ENCODE data around the gene DNAH6.
A peak's percentile ranks its signal among the peaks of the same experiment; 100 is the strongest.

Gene DNAH6

GRCh38 chr2:84846041-84846663 lies 329.9 kb downstream of the DNAH6 start:
- TF ChIP-seq CTCF (IDR thresholded peaks at IDR 0.05; ENCODE audit: poor library complexity, severe bottlenecking) = no peak
- DNase-seq (ENCODE audit: low spot score) (no peak), ATAC-seq (ENCODE audit: low read depth) (no peak)
- H3K4me1 ChIP-seq (ENCODE audit: insufficient read depth, poor library complexity, severe bottlenecking) = peaks cover 6% of the 10 kb centered on the region
- no peaks in the 10 kb centered on the region for H3K36me3 ChIP-seq (ENCODE audit: low read depth)
- H3K27ac ChIP-seq (ENCODE audit: poor library complexity, severe bottlenecking) = no peak overlapping the region
- no peaks in the 10 kb centered on the region for H3K9me3 ChIP-seq (ENCODE audit: severe bottlenecking)
- H3K4me3 ChIP-seq (ENCODE audit: severe bottlenecking) = no peak overlapping the region
- H3K27me3 ChIP-seq (ENCODE audit: insufficient read depth, poor library complexity, severe bottlenecking) = no peaks in the 10 kb centered on the region

- no peaks in the 10 kb centered on the region for H3K36me3 ChIP-seq (ENCODE audit: low read depth)
- no peaks in the 10 kb centered on the region for H3K9me3 ChIP-seq (ENCODE audit: severe bottlenecking)
- H3K4me3 ChIP-seq (ENCODE audit: severe bottlenecking) = no peak overlapping the region
- H3K27me3 ChIP-seq (ENCODE audit: insufficient read depth, poor library complexity, severe bottlenecking) = no peaks in the 10 kb centered on the region
- peaks cover 6% of the 10 kb centered on the region for H3K4me1 ChIP-seq (ENCODE audit: insufficient read depth, poor library complexity, severe bottlenecking)
- DNase-seq (ENCODE audit: low spot score) (no peak), ATAC-seq (ENCODE audit: low read depth) (no peak)
- no peak for TF ChIP-seq CTCF (IDR thresholded peaks at IDR 0.05; ENCODE audit: poor library complexity, severe bottlenecking)
- H3K27ac ChIP-seq (ENCODE audit: poor library complexity, severe bottlenecking) = no peak overlapping the region
Observed at GRCh38 chr2:84846741-84847142, 330.4 kb downstream of the DNAH6 start.

DNA sequence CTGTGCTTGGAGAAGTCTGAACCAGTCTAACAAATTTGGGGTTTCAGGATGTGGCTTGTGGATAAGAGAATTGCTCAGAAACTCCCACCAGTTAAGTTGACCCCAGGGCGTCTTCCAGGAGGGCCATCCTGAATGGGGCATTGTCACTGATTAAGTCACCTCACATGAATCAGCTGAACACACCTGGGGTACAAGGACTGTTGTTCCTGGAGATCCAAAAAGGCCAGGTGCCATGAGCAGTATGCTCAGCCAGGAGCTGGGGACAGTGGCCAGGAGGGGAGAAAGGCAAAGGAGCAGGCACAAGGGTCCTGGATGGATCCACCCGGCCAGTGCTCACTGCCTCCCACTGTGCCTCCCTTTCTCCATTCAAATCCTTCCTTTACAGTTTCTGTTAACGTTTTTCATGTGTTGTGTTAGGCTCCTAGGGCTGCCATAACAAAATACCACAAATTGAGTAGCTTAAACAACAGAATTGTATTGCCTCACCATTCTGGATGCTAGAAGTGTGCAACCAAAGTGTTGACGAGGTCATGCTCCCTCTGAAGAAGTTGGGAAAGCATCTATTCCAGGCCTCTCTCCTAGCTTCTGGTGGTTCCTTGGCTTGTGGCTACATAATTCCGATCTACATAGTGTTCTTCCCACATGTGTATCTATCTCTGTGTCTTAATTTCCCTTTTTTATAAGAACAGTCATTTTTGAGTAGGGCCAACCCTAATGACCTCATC lies 331.2 kb downstream of the DNAH6 start:
- no peak for ATAC-seq (ENCODE audit: low read depth)
- H3K4me1 ChIP-seq (ENCODE audit: insufficient read depth, poor library complexity, severe bottlenecking) = peaks cover 6% of the 10 kb centered on the region
- no peak overlapping the region for H3K27ac ChIP-seq (ENCODE audit: poor library complexity, severe bottlenecking)
- H3K9me3 ChIP-seq (ENCODE audit: severe bottlenecking) = no peaks in the 10 kb centered on the region
- no peak overlapping the region for H3K4me3 ChIP-seq (ENCODE audit: severe bottlenecking)
- no peak for DNase-seq (ENCODE audit: low spot score)
- no peaks in the 10 kb centered on the region for H3K36me3 ChIP-seq (ENCODE audit: low read depth)
- no peaks in the 10 kb centered on the region for H3K27me3 ChIP-seq (ENCODE audit: insufficient read depth, poor library complexity, severe bottlenecking)
- TF ChIP-seq CTCF (IDR thresholded peaks at IDR 0.05; ENCODE audit: poor library complexity, severe bottlenecking) = no peak

DNA sequence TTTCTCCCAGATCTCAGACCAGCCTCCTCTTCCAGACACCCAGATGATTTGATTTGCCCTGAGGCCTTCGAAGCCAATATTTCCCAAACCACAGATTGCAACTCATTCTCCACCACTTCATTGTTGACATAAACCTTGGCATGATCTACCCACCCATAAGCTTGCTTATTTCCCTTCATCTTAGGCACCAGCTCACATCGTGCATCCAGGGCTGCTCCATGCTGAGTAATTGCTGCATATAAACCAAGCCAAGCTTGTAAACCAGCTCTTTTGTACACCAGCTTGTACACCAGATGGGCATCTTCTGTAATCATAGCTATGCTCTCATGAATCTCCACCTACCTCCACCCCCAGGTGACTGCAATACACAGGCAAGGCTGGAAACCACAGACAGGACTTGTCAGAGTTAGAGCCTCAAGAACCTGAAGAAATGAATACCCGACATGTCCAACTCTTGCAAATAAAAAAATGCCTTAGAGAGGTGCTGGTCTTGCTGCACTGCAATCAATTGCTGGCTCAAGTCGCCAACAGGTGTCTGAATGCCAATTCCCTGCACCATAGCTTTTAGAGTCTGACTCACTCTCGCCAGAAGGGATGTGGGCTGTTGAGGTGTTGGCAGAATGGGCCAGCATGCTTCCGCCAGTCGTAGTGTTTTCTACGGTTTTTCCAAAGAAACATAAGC lies 333.1 kb downstream of the DNAH6 start:
- Histone ChIP-seq H3K9me3 (ENCODE audit: severe bottlenecking) (no peaks in the 10 kb centered on the region), H3K4me1 (ENCODE audit: insufficient read depth, poor library complexity, severe bottlenecking) (peaks cover 6% of the 10 kb centered on the region), H3K27me3 (ENCODE audit: insufficient read depth, poor library complexity, severe bottlenecking) (no peaks in the 10 kb centered on the region), H3K27ac (ENCODE audit: poor library complexity, severe bottlenecking) (no peak overlapping the region), H3K4me3 (ENCODE audit: severe bottlenecking) (no peak overlapping the region), H3K36me3 (ENCODE audit: low read depth) (no peaks in the 10 kb centered on the region)
- DNase-seq (ENCODE audit: low spot score) (no peak), ATAC-seq (ENCODE audit: low read depth) (peak; percentile 69)
- no peak for TF ChIP-seq CTCF (IDR thresholded peaks at IDR 0.05; ENCODE audit: poor library complexity, severe bottlenecking)
